IPS-15b (cell line): ENCODE results near the gene MOK.

Experiments
- H3K27me3 ChIP-seq: one replicate; pipeline ENCODE4 v1.6.1; 2013; ENCODE audit warnings: low read length; ENCODE audit not compliant: control insufficient read depth, insufficient read depth
- H3K36me3 ChIP-seq: one replicate; pipeline ENCODE4 v1.6.1; 2013; ENCODE audit warnings: low read length; ENCODE audit not compliant: control insufficient read depth, insufficient read depth
- H3K4me1 ChIP-seq: one replicate; pipeline ENCODE4 v1.6.1; 2013; ENCODE audit warnings: mild to moderate bottlenecking, low read length; ENCODE audit not compliant: control insufficient read depth, insufficient read depth
- H3K4me3 ChIP-seq: one replicate; pipeline ENCODE4 v1.5.1; 2013; ENCODE audit warnings: low read depth, low read length
- H3K9ac ChIP-seq: one replicate; pipeline ENCODE4 v1.6.1; 2013; ENCODE audit warnings: low read depth, mild to moderate bottlenecking, low read length
- H3K9me3 ChIP-seq: one replicate; pipeline ENCODE4 v1.6.1; 2013; ENCODE audit warnings: mild to moderate bottlenecking, low read length; ENCODE audit not compliant: control insufficient read depth, insufficient read depth

The MOK gene

GRCh38 chr14:102278631-102278935 lies 26.4 kb downstream of the MOK start:
- H3K9me3 ChIP-seq, result no peaks in the 10 kb centered on the region
- H3K4me3 ChIP-seq, result no peak overlapping the region
- H3K27me3 ChIP-seq, result no peaks in the 10 kb centered on the region
- H3K4me1 ChIP-seq, result peaks cover 3% of the 10 kb centered on the region
- no peaks in the 10 kb centered on the region for H3K36me3 ChIP-seq
- H3K9ac ChIP-seq, result no peak overlapping the region

DNA sequence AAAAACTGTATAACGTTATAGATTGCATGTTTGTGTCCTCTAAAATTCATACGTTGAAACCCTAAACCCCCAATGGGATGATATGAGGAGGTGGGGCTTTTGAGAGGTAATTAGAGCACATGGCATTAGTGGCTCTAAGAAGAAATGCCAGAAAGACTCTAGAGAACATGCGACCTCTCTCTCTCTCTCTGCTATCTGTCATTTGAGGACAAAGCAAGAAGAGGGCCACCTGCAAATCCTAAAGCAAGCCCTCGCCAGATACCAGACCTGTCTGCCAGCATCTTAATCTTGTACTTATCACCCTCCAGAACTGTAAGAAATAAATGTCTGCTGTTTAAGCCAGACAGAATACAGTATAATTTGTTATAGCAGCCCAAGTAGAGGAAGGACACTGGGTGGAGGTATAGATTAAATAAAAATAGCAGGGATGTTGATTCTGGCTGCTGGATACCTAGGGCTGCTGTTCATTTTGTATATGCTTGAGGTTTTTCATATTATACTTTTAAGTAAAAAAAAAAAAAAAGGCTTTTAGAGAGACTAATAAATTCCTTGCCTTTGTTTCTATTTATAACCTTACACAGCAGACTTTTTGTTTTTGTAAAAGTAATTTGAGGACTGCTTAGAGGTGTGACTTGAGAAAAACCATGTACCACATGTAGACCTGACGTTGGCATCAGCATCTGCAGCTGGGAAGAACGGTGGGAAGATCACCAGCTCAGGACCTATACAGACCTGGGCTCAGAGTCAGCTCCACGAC lies 26.9 kb downstream of the MOK start:
- Histone ChIP-seq H3K4me1 (peaks cover 3% of the 10 kb centered on the region), H3K36me3 (no peaks in the 10 kb centered on the region), H3K9ac (no peak overlapping the region), H3K4me3 (no peak overlapping the region), H3K9me3 (no peaks in the 10 kb centered on the region), H3K27me3 (no peaks in the 10 kb centered on the region)

- no peak overlapping the region for H3K4me3 ChIP-seq
- peaks cover 3% of the 10 kb centered on the region for H3K4me1 ChIP-seq
- no peaks in the 10 kb centered on the region for H3K36me3 ChIP-seq
- no peaks in the 10 kb centered on the region for H3K9me3 ChIP-seq
- no peak overlapping the region for H3K9ac ChIP-seq
- no peaks in the 10 kb centered on the region for H3K27me3 ChIP-seq
Measured at GRCh38 chr14:102275866-102276265, 29.1 kb downstream of the MOK start.

DNA sequence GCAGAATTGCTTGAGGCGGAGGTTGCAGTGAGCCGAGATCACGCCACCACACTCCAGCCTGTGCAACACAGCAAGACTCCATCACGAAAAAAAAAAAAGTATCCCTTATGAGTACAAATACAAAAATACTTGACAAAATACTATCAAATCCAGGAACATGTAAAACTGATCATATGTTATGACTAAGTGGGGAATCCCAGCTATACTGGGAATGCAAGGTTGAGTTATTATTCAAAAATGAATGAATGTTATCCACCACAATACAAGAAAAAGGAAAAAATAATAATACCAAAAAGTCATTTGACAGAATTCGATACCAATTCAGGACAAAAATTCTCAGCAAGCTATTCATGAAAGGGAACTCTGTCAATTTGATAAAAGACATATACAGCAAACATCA lies 32.6 kb downstream of the MOK start:
- no peaks in the 10 kb centered on the region for H3K27me3 ChIP-seq
- H3K36me3 ChIP-seq, result no peaks in the 10 kb centered on the region
- no peak overlapping the region for H3K4me3 ChIP-seq
- no peak overlapping the region for H3K9ac ChIP-seq
- no peaks in the 10 kb centered on the region for H3K4me1 ChIP-seq
- H3K9me3 ChIP-seq, result no peaks in the 10 kb centered on the region

DNA sequence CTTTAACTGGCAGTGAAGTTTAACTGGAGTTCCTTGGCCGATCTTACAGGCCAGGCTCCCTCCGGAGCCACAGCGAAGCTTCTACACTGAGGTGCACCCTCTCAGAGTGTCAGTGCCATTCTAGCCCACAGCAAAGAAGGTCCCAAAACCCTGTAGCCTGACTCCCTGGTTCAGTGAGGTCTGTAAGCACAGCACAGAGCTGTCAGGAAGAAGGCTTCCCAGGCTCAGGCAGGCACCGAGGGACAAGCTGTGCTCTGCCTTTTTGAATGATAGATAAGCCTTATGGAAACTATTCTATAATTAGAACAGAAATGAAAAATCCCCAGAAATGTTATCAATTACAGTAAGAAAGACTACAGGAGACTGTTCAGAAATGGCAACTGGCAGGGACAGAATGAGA lies 40.2 kb downstream of the MOK start:
- no peaks in the 10 kb centered on the region for H3K27me3 ChIP-seq
- H3K9ac ChIP-seq, result no peak overlapping the region
- no peaks in the 10 kb centered on the region for H3K36me3 ChIP-seq
- no peaks in the 10 kb centered on the region for H3K4me1 ChIP-seq
- no peaks in the 10 kb centered on the region for H3K9me3 ChIP-seq
- H3K4me3 ChIP-seq, result no peak overlapping the region

DNA sequence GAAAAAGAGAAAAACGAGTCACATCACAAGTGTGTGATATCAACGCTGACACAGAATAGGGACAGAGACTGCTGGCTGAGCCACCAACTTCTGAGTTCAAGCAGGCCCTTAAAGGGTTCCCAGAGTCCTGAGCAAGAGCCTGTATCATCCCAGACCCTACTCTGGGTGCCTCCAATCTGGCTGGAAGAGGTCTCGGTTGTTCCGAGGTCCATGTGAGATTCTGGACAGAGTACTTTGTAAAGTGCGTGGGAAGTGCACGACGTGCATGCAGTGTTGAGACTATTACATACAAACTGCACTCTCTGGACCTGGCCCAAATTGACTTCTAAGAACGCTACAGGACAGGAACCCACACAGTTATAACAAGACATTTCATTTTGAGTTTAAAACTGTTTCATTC lies 40.6 kb downstream of the MOK start:
- H3K9me3 ChIP-seq, result no peaks in the 10 kb centered on the region
- H3K36me3 ChIP-seq, result no peaks in the 10 kb centered on the region

DNA sequence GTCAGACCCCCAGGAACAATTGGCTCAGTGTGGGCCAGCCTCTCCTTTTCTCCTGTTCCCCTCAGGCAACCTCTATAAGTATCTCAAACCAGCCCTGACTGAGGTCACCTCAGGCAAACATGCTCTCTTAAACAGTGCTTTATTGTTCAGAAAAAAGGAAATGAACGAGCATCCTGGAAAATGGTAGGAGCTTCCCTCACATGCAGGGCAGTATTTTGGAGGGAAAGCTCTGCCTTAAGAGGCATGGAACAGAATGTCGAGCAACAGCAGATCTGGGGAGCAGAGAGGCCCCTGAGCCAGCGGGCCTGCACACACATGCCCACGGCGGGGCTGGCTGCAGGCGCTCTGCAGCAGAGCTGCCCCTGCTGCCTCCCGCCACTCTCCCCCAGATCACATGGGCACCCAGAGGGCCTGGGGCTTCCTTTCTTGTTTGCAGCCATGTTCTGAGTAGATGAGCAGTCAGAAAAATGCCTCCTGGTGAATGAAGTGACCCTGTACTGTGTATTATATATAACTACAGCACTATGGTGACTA lies 42.0 kb downstream of the MOK start:
- no peak overlapping the region for H3K9ac ChIP-seq
- H3K36me3 ChIP-seq, result no peaks in the 10 kb centered on the region
- H3K27me3 ChIP-seq, result no peaks in the 10 kb centered on the region
- no peaks in the 10 kb centered on the region for H3K9me3 ChIP-seq
- H3K4me3 ChIP-seq, result no peak overlapping the region
- H3K4me1 ChIP-seq, result no peaks in the 10 kb centered on the region

More for the DNA sequence above, 40.6 kb downstream of the MOK start:
- H3K4me1 ChIP-seq, result no peaks in the 10 kb centered on the region
- H3K9ac ChIP-seq, result no peak overlapping the region
- H3K4me3 ChIP-seq, result no peak overlapping the region
- no peaks in the 10 kb centered on the region for H3K27me3 ChIP-seq

- Histone ChIP-seq H3K36me3 (no peaks in the 10 kb centered on the region), H3K9ac (no peak overlapping the region), H3K4me1 (no peaks in the 10 kb centered on the region), H3K4me3 (no peak overlapping the region), H3K27me3 (no peaks in the 10 kb centered on the region), H3K9me3 (no peaks in the 10 kb centered on the region)
Measured at GRCh38 chr14:102258136-102258535, 46.8 kb downstream of the MOK start.

DNA sequence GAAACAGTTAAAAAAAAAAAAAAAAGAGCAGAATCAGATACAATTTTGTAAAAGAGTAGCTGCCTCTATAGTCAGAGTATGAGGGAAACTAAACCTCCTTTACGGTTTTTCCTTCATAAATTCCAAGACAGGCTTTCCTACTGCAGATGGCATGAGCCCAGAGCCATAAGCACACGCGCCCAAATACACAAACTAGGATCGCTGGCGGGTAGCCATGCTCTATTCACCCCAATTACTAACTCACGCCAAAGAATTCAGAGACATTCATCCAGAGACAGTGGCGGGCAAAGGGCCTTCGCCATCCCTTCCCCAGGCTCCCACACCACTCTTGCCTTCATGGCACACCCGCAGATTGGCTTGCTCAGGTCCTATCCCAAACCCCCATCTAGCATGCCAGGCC lies 48.2 kb downstream of the MOK start:
- Histone ChIP-seq H3K9me3 (no peaks in the 10 kb centered on the region), H3K9ac (no peak overlapping the region)

DNA sequence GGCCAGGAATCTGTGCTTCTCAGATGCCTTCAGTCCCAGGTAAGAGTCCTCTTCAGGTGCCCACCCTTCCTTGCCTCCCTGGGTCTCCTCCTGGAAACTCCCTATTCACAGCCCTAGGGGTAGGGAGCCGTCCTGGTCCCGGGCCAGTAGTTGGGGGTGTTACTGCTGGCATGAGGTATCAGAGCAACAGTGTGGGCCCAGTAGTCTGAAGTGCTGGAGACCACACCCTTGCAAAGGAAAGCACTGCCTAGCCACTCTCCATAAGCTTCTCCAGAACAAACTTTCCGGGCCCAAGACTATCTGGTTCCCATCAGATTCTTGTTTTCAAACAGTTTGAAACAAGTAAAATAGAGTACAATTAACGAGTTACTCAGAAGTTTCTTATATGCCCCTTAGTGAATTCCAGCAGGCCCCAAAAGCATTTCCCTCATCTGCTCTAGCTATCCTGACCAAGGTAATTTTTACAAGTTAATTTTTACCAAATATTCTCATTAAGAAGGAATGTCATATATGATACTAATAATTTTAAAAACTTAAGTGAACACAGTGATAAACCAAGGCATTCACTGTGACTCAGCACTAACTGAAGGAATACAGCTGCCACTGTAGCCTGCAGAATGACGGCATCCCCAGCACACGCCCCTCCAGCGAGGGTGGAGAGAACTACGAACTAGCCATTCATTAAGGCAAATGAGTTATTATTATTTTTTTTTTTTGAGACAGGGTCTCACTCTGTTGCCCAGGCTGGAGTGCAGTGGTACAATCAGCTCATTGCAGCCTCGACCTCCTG lies 49.4 kb downstream of the MOK start:
- Histone ChIP-seq H3K4me1 (no peaks in the 10 kb centered on the region), H3K27me3 (no peaks in the 10 kb centered on the region), H3K36me3 (no peaks in the 10 kb centered on the region), H3K9ac (no peak overlapping the region), H3K4me3 (no peak overlapping the region), H3K9me3 (no peaks in the 10 kb centered on the region)

More for the DNA sequence above, 48.2 kb downstream of the MOK start:
- H3K36me3 ChIP-seq, result no peaks in the 10 kb centered on the region
- H3K4me1 ChIP-seq, result no peaks in the 10 kb centered on the region
- no peaks in the 10 kb centered on the region for H3K27me3 ChIP-seq
- H3K4me3 ChIP-seq, result no peak overlapping the region

- no peaks in the 10 kb centered on the region for H3K4me1 ChIP-seq
Measured at GRCh38 chr14:102252834-102253801, 51.8 kb downstream of the MOK start.

More at GRCh38 chr14:102252834-102253801, 51.8 kb downstream of the MOK start:
- no peaks in the 10 kb centered on the region for H3K9me3 ChIP-seq
- no peaks in the 10 kb centered on the region for H3K27me3 ChIP-seq
- no peaks in the 10 kb centered on the region for H3K36me3 ChIP-seq
- H3K4me3 ChIP-seq, result no peak overlapping the region
- H3K9ac ChIP-seq, result no peak overlapping the region
